ENCODE data around the gene TAMALIN. TPM values are rescaled to one million over a fixed set of nuclear protein-coding genes. Genes with fewer than 3 reads are reported as not detected.

The TAMALIN gene
- total RNA-seq, 2 donors from 2014 or later, result 9.9 to 32.9 TPM

- no peaks in the 10 kb centered on the region for H3K9me3 Mint-ChIP-seq
- peak in 1 of 2 donors; percentile 37 for ATAC-seq
- DNase-seq (ENCODE audit: low spot score in 2 of 2), result no peak
- H3K27ac Mint-ChIP-seq, result peak overlapping the region; percentile 4 to 26
- no peaks in the 10 kb centered on the region for H3K36me3 Mint-ChIP-seq
Observed at GRCh38 chr12:52038447-52038846, 31.7 kb downstream of the TAMALIN start.

DNA sequence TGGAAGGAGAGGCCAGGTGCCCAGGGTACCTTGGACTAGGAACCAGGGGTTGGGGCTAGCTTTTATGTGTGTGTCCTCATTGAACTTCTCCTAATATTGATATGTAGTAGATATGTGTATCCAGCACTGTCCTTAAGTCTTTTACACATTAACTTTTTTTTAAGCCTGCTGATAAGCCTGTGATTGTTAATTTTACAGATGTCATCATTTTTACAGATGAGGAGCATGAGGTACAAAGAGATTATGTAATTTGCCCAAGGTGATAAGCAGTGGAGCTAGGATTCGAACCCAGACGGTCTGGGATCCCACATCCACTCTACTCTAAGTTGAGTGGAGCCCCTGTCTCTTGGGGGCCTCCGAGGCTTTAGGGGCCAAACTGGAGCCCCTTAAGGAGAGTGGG lies 34.3 kb downstream of the TAMALIN start:
- ATAC-seq, result no peak
- H3K36me3 Mint-ChIP-seq, result no peaks in the 10 kb centered on the region
- no peaks in the 10 kb centered on the region for H3K9me3 Mint-ChIP-seq
- no peak for DNase-seq (ENCODE audit: low spot score in 2 of 2)
- no peak overlapping the region for H3K27ac Mint-ChIP-seq

DNA sequence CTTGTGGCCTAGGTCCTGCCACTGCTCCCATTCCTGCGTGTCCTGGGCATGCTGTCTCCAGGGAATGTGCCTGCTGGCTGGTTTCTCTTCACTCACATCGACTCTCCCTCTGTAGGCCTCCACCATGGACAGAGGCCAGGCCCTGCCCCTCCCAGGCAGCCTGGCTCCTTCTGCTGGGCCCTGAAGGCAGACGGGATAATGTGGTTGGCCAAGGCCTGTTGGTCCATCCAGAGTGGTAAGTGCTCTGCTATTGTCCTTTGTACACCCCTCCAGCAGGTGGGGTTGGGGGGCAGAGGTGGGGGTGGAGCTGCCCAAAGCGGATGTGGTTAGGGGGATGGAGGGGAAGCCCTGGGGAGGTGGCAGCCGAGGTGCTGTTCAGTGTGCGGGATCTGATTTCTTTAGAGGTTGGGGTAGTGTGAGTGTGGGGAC lies 35.0 kb downstream of the TAMALIN start:
- Mint-ChIP-seq H3K9me3 (no peaks in the 10 kb centered on the region), H3K36me3 (no peaks in the 10 kb centered on the region), H3K27ac (peak overlapping the region; percentile 66 to 84)
- DNase-seq (ENCODE audit: low spot score in 2 of 2), result no peak
- peak in 1 of 2 donors; percentile 15 for ATAC-seq

- Mint-ChIP-seq H3K9me3 (no peaks in the 10 kb centered on the region), H3K36me3 (no peaks in the 10 kb centered on the region), H3K27ac (peak overlapping the region in 1 of 2 donors; percentile 66)
- no peak for DNase-seq (ENCODE audit: low spot score in 2 of 2)
- ATAC-seq, result no peak
Observed at GRCh38 chr12:52042706-52043385, 36.1 kb downstream of the TAMALIN start.

GRCh38 chr12:52043386-52044212 lies 36.9 kb downstream of the TAMALIN start:
- Mint-ChIP-seq H3K27ac (peak overlapping the region in 1 of 2 donors; percentile 23), H3K9me3 (no peaks in the 10 kb centered on the region), H3K36me3 (no peaks in the 10 kb centered on the region)
- ATAC-seq, result no peak
- DNase-seq (ENCODE audit: low spot score in 2 of 2), result no peak

DNA sequence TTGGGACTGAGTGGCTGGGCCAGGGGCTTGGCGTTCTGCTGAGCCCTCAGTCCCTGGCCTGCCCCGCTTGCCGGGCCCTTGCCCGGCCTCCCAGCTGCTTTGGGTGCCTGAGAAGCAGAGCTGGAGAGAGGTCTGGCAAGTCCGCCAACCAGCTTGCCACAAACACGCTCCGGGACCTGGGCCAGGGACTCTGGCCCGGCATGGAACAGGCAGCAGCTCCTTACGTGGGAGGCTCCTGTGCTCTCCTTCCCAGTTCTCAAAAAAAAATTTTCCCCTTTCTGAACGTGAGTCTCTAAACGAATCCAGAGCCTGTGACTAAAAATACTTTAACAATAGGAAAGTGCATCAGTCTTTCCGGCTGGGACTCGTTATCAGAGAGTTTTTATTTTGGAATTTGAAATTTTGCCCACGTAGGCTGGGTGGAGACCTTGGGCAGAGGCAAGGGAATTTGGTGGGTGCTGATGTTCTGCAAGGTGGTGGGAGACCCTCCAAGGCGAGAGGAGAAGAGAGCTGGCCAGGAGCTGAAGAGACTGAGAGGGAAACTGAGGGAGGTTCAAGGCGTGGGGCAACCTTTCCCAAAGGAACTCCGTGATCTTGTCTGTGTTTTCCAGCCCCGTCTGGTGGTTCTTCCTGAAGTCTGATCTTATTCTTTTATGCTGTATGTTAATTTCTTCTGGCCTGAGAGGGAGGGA lies 37.7 kb downstream of the TAMALIN start:
- Mint-ChIP-seq H3K9me3 (no peaks in the 10 kb centered on the region), H3K27ac (no peak overlapping the region), H3K36me3 (no peaks in the 10 kb centered on the region)
- DNase-seq (ENCODE audit: low spot score in 2 of 2), result no peak
- ATAC-seq, result no peak

- peak in 1 of 2 donors; percentile 22 for ATAC-seq
- Mint-ChIP-seq H3K36me3 (no peaks in the 10 kb centered on the region), H3K9me3 (no peaks in the 10 kb centered on the region), H3K27ac (peak overlapping the region; percentile 50 to 59)
- DNase-seq (ENCODE audit: low spot score in 2 of 2), result no peak
Observed at GRCh38 chr12:52045794-52046199, 39.1 kb downstream of the TAMALIN start.

- Mint-ChIP-seq H3K9me3 (no peaks in the 10 kb centered on the region), H3K36me3 (peaks cover 1 to 8% of the 10 kb centered on the region in 2 donors), H3K27ac (no peak overlapping the region)
- no peak for ATAC-seq
- DNase-seq (ENCODE audit: low spot score in 2 of 2), result no peak
Observed at GRCh38 chr12:52046859-52047258, 40.1 kb downstream of the TAMALIN start.

DNA sequence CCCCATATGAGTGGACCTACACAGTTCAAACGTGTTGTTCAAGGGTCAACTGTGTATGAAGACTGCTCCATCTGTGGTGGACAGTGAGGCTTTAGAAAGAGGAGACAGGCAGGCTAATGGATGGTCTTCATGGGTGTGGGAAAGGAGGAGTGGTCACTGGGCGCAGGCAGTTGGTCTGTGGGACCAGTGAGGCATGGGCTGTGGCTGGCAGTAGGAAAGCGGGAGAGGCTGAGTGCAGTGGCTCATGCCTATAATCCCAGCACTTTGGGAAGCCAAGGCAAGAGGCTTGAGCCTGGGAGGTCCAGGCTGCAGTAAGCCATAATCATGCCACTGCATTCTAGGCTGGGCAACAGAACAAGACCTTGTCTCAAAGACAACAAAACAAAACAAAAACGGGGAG lies 42.5 kb downstream of the TAMALIN start:
- no peak for DNase-seq (ENCODE audit: low spot score in 2 of 2)
- Mint-ChIP-seq H3K9me3 (no peaks in the 10 kb centered on the region), H3K36me3 (peaks cover 6 to 23% of the 10 kb centered on the region in 2 donors), H3K27ac (peak overlapping the region; percentile 61 to 98)
- ATAC-seq, result no peak

DNA sequence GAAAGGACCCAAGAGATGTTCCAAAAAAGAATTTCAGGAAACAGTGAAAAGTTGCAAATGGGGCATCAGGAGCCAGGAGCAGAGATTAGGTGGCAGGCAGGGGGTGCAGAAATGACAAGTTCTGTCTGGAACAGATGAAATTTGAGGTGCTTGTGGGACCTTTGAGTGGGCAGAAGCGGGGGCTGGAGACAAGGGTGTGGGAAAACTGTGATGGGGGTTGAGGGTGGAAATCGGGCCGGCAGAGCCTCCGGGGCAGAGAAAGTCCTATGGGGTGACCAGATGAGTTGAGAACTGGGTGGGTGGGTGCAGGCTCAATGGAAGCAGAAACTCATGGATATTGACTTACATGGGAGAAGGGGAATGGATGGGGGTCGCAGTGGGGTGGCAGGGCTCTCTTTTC lies 42.9 kb downstream of the TAMALIN start:
- peak overlapping the region; percentile 61 to 98 for H3K27ac Mint-ChIP-seq
- DNase-seq (ENCODE audit: low spot score in 2 of 2) (no peak), ATAC-seq (no peak)
- H3K36me3 Mint-ChIP-seq, result peaks cover 6 to 23% of the 10 kb centered on the region in 2 donors
- H3K9me3 Mint-ChIP-seq, result no peaks in the 10 kb centered on the region

GRCh38 chr12:52050116-52050757 lies 43.5 kb downstream of the TAMALIN start:
- no peak for ATAC-seq
- Mint-ChIP-seq H3K9me3 (no peaks in the 10 kb centered on the region), H3K36me3 (peaks cover 6 to 23% of the 10 kb centered on the region in 2 donors), H3K27ac (peak overlapping the region; percentile 94 to 98)
- no peak for DNase-seq (ENCODE audit: low spot score in 2 of 2)

GRCh38 chr12:52050758-52051541 lies 44.2 kb downstream of the TAMALIN start, which contains the start of gene NR4A1:
NR4A1 (plus strand) TSS chr12:52051442; CDS start chr12:52054329, 2,887 bp downstream.
- H3K9me3 Mint-ChIP-seq, result no peaks in the 10 kb centered on the region
- H3K36me3 Mint-ChIP-seq, result peaks cover 6 to 23% of the 10 kb centered on the region in 2 donors
- H3K27ac Mint-ChIP-seq, result peak within 1 kb of the TSS; percentile 96 to 98
- ATAC-seq (peak; percentile 88 to 93), DNase-seq (ENCODE audit: low spot score in 2 of 2) (peak; percentile 98 to 99)

DNA sequence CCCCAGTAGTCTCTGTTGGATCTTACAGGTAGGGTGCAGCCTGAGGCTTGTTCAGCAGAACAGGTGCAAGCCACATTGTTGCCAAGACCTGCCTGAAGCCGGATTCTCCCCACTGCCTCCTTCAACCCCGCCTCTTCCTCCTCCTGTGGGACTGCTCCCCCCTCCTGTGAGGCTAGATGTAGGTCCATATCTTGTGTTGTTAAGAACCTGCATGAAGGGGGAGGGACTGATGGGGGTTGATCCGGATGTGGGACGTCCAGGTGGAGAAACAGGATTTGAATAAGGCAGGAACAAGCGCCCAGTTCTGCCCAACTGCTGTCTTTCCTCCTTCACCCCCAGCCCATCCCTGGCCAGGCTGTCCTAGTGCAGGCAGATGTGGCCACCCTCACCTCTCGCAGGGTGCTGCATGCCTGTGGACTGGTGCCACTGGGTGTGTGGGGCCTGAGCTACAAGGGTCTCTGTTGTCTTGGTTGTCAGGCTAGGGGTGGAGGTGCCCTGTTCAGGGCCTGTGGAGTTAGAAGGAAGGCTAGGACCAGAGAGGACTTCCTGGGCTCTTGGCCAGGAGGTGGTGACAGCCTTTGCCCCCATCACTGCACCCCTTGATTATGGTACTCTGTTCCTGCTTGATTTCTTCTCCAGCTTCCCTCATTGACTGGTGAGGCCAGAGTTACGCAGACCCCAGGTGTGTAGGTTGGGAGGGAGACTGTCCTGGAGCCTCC lies 45.9 kb downstream of the TAMALIN start:
- H3K9me3 Mint-ChIP-seq, result no peaks in the 10 kb centered on the region
- DNase-seq (ENCODE audit: low spot score in 2 of 2), result no peak
- ATAC-seq, result no peak
- peaks cover 6 to 29% of the 10 kb centered on the region in 2 donors for H3K36me3 Mint-ChIP-seq
- H3K27ac Mint-ChIP-seq, result peak overlapping the region; percentile 96 to 98

DNA sequence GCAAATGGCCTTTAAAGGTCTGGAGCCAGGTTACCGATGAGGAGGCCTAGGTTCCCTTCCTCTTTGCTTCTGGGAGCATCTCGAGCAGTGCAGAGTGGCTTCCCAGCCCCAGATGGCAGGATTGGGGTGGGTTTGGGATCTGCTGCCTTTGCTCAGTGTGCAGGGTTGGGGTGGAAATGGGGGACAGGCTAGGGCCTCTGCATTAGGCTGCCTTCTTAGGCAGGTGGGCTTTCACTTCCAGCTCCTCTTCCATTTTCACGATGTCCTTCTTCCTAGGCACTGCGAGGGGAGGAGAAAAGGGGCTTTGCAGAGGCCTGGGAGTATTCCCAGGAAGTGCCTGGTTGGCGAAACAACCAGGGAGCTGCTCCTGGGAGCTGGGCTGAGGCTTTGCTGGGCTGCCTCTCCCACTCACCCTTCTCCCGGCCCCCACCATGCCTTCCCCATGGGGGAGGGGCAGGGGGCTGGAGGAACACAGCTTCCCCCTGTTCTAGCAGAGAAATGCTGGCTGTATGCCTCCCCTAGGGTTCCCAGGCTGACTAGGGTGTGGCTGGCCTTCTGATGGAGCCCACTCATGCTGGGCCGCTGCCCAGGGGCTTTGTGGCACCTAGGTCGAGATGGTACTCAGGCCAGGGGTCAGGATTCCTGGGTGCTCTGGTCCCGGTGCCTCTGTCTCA lies 46.9 kb downstream of the TAMALIN start:
- no peak for DNase-seq (ENCODE audit: low spot score in 2 of 2)
- peaks cover 6 to 29% of the 10 kb centered on the region in 2 donors for H3K36me3 Mint-ChIP-seq
- no peak for ATAC-seq
- peak overlapping the region in 1 of 2 donors; percentile 98 for H3K27ac Mint-ChIP-seq
- H3K9me3 Mint-ChIP-seq, result no peaks in the 10 kb centered on the region

All from activated naive CD4-positive, alpha-beta T cell treated with anti-CD3 and anti-CD28 coated beads, Interleukin-2, amount 50 U/mL, for 72 hours (primary cell).